ENCODE measurements around the gene COL6A5.

Gene COL6A5

DNA sequence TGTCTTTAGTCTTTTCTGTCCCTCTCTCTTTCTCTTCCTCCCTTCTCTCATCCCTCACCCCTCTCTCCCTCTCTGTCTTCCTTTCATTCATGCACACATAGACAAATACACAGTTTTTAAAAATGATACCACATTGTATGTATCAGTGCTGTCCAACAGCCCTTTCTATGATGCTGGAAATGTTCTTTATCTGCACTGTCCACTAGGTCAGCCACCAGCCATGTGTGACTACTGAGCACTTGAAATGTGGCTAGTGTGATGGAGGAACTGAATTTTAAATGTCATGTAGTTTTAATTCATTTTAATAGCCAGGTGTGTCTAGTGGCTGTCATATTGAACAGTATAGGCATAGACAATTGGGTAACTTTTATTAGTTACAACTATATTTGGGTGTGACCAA lies 34.9 kb downstream of the COL6A5 start:
- in situ Hi-C loops (cut with HindIII; ENCODE audit: low sequenced_read_pairs): no loop called here
- H3K4me3 ChIP-seq (ENCODE audit: low read depth, low read length): no peak overlapping the region
- DNase-seq (ENCODE audit: low read depth): no peak
- TF ChIP-seq, protein P1, sequence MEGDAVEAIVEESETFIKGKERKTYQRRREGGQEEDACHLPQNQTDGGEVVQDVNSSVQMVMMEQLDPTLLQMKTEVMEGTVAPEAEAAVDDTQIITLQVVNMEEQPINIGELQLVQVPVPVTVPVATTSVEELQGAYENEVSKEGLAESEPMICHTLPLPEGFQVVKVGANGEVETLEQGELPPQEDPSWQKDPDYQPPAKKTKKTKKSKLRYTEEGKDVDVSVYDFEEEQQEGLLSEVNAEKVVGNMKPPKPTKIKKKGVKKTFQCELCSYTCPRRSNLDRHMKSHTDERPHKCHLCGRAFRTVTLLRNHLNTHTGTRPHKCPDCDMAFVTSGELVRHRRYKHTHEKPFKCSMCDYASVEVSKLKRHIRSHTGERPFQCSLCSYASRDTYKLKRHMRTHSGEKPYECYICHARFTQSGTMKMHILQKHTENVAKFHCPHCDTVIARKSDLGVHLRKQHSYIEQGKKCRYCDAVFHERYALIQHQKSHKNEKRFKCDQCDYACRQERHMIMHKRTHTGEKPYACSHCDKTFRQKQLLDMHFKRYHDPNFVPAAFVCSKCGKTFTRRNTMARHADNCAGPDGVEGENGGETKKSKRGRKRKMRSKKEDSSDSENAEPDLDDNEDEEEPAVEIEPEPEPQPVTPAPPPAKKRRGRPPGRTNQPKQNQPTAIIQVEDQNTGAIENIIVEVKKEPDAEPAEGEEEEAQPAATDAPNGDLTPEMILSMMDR (IDR thresholded peaks at IDR 0.05; ENCODE audit: low read depth, low read length, missing control alignments): no peak

DNA sequence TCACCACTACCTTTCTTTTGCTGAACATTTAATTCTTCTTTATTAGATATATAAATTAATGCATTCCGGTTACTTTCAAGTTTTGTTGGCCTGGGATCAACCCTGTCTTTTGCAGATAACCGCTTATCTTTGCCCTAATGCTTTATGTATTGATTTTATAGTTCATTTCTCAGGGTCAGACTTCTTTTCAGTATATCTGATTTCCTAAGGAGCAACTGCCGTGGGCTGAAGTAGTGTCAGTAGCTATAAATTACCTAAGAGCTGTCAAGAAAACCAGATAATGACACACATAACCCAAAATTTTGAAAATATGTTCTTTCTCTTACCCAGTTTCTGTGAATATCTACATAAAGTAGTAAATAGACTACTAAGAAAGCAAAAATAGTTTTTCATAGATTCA lies 38.0 kb downstream of the COL6A5 start:
- in situ Hi-C loops (cut with HindIII; ENCODE audit: low sequenced_read_pairs): no loop called here
- DNase-seq (ENCODE audit: low read depth): no peak
- TF ChIP-seq, protein P1 (IDR thresholded peaks at IDR 0.05; ENCODE audit: low read depth, low read length, missing control alignments): no peak

GRCh38 chr3:130384476-130385025 lies 39.1 kb downstream of the COL6A5 start:
- TF ChIP-seq, protein P1 (IDR thresholded peaks at IDR 0.05; ENCODE audit: low read depth, low read length, missing control alignments): no peak
- no peak overlapping the region for H3K4me3 ChIP-seq (ENCODE audit: low read depth, low read length)
- no peak for DNase-seq (ENCODE audit: low read depth)

More for the DNA sequence above, 38.0 kb downstream of the COL6A5 start:
- no peak overlapping the region for H3K4me3 ChIP-seq (ENCODE audit: low read depth, low read length)

DNA sequence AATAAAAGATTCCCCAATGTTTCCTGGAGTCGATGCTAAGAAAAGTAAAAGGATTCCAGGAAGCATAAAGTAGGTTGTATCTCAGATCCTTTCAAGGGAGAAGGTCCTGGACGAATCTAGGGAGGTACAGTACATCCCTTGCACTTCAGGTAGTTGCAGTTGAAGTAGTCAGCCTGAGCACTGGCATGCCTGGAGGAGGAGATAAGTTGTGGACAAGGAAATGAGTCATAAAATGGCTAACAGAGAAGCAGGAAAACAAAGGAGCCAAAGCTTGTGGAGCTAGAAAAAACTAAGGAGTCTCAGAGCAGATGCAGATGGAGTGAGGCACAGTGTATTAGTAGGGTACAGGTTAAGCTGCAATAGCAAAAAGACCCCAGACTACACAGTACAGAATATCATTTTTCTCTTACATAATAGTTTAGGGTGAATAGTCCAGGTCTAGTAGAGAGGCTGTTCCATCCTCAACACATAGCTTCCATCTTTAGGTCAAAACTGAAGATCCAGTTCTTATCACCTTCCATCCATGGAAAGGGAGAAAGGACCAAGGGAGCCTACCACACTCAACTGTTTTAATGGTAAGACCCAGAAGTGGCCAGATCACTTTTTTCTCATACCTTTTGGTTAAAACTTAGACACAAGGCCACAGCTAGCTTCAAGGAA lies 41.3 kb downstream of the COL6A5 start:
- no peak overlapping the region for H3K4me3 ChIP-seq (ENCODE audit: low read depth, low read length)
- TF ChIP-seq, protein P1 (IDR thresholded peaks at IDR 0.05; ENCODE audit: low read depth, low read length, missing control alignments): no peak
- in situ Hi-C loops (cut with HindIII; ENCODE audit: low sequenced_read_pairs): no loop called here
- DNase-seq (ENCODE audit: low read depth): no peak

More at GRCh38 chr3:130384476-130385025, 39.1 kb downstream of the COL6A5 start:
- in situ Hi-C loops (cut with HindIII; ENCODE audit: low sequenced_read_pairs): no loop called here

DNA sequence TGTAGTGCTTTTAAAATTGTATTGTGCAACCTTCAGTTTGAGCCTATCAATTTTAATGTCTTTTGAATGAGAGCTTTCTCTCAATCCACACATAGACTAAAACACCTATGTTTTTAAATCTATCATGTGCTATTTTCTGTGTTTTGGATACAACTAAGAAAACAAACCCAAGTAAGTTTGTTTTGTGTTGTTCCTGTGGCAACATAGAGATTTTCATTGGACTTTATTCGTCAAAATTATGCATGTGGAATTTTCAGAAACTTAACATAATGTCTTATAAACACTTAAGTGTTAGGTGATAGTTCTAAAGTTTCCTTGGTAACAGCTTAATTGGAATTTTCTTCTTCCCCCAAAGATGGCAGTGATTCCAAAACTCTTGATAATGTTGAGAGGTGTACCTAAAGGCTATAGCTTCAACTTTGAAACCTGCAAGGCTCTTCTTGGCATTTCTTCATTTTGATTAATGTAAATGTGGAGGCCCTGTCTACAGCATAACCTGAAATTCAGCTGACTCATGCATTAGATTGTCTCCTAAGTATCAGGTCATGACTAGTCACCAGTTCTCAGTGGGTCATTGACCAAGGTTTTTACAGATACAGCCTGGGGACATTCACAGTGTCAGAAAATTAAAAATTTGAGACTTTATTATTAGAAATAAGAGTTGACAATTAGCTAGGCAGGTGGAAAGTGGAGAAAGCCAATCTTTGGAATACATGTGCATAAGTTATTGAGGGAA lies 44.4 kb downstream of the COL6A5 start:
- no peak overlapping the region for H3K4me3 ChIP-seq (ENCODE audit: low read depth, low read length)
- no peak for DNase-seq (ENCODE audit: low read depth)
- in situ Hi-C loops (cut with HindIII; ENCODE audit: low sequenced_read_pairs): no loop called here
- TF ChIP-seq, protein P1 (IDR thresholded peaks at IDR 0.05; ENCODE audit: low read depth, low read length, missing control alignments): no peak

DNA sequence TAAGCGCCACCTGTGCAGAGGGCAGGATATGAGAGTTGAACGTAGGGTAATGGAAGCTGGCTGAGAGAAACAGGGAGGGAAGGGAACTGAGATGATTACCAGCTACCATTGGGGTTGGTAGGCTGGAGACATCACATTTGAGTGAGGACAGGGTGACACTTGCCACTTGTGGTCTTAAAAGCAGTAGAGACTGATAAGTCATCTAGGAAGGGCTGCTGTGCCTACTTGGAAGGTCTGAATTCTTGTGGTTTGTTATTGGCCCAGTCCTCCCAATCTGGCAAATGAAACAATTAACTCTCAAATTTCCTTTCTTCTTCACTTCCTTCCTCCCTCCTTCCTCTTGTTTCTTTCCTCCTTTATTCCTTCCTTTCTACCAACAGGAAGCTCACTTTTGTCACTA lies 46.8 kb downstream of the COL6A5 start:
- DNase-seq (ENCODE audit: low read depth): no peak
- H3K4me3 ChIP-seq (ENCODE audit: low read depth, low read length): no peak overlapping the region
- in situ Hi-C loops (cut with HindIII; ENCODE audit: low sequenced_read_pairs): no loop called here
- TF ChIP-seq, protein P1 (IDR thresholded peaks at IDR 0.05; ENCODE audit: low read depth, low read length, missing control alignments): no peak
